AG10803 (cell line): Measurements from ENCODE around the gene PML.

Experiments
- DNase-seq: peaks from one replicate; pipeline ENCODE4 v3.0.0; 2010; ENCODE audit warnings: low read depth
- H3K4me3 ChIP-seq: 2 replicates; pipeline ENCODE4 v1.5.1; 2011; ENCODE audit warnings: mild to moderate bottlenecking, low read length, control low read depth
- TF ChIP-seq, protein P1 (sequence below): conservative IDR thresholded peaks from 2 replicates; pipeline ENCODE4 v1.5.1; 2011; ENCODE audit warnings: mild to moderate bottlenecking, low read length, control low read depth, inconsistent platforms

The PML gene

DNA sequence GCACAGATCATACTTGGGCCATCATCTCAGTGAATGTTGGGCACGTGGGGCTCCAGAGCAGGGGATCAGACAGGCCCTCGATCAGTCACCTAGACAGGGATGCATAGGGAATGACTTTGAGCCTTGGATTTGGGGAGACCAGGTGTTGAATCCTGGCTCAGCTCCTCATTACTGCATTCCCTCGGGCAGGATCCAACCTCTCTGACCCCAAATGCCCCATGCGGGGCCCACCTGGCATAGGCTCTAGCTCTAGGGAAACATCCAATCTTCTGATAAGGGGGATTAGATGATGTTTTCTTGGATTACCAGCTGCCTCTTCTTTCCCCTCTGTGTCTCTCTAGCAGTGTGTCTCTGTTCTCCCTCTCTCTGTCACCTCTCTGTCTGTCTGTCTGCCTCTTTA is 45.5 kb upstream of the PML start:
- H3K4me3 ChIP-seq, result no peak overlapping the region
- DNase-seq, result no peak
- TF ChIP-seq, protein P1, sequence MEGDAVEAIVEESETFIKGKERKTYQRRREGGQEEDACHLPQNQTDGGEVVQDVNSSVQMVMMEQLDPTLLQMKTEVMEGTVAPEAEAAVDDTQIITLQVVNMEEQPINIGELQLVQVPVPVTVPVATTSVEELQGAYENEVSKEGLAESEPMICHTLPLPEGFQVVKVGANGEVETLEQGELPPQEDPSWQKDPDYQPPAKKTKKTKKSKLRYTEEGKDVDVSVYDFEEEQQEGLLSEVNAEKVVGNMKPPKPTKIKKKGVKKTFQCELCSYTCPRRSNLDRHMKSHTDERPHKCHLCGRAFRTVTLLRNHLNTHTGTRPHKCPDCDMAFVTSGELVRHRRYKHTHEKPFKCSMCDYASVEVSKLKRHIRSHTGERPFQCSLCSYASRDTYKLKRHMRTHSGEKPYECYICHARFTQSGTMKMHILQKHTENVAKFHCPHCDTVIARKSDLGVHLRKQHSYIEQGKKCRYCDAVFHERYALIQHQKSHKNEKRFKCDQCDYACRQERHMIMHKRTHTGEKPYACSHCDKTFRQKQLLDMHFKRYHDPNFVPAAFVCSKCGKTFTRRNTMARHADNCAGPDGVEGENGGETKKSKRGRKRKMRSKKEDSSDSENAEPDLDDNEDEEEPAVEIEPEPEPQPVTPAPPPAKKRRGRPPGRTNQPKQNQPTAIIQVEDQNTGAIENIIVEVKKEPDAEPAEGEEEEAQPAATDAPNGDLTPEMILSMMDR, result no peak

DNA sequence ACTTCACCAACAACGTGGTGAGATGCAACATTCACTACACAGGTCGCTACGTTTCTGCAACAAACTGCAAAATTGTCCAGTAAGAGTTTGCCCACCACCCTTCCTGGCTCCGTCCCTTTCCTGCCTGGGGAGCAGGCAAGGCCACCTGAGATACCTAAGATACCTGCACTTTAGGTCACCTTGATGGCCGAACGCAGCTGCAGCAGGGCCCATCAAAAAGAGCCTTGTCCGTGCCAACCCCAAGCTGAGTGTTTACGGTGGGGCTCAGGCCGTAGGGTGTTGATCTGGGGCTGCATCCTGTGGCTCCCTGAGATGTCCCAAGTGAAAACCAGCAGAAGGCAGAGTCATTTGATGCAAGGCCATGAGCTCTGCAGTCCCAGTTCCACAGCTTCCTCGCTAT is 45.0 kb upstream of the PML start:
- TF ChIP-seq, protein P1, result no peak

DNA sequence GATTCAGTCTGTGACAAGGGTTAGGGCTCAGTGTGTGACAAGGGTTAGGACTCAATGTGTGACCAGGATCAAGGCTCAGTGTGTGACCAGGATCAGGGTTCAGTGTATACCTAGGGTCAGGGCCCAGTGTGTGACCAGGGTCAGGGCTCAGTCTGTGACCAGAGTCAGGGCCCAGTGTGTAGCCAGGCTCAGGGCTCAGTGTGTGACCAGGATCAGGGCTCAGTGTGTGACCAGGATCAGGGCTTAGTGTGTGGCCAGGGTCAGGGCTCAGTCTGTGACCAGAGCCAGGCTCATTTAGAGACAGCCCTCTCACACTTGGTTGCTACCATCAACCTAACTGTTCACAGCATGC is 44.1 kb upstream of the PML start:
- TF ChIP-seq, protein P1, result no peak
- no peak overlapping the region for H3K4me3 ChIP-seq

More for the DNA sequence above, 45.0 kb upstream of the PML start:
- DNase-seq, result no peak
- H3K4me3 ChIP-seq, result no peak overlapping the region

DNA sequence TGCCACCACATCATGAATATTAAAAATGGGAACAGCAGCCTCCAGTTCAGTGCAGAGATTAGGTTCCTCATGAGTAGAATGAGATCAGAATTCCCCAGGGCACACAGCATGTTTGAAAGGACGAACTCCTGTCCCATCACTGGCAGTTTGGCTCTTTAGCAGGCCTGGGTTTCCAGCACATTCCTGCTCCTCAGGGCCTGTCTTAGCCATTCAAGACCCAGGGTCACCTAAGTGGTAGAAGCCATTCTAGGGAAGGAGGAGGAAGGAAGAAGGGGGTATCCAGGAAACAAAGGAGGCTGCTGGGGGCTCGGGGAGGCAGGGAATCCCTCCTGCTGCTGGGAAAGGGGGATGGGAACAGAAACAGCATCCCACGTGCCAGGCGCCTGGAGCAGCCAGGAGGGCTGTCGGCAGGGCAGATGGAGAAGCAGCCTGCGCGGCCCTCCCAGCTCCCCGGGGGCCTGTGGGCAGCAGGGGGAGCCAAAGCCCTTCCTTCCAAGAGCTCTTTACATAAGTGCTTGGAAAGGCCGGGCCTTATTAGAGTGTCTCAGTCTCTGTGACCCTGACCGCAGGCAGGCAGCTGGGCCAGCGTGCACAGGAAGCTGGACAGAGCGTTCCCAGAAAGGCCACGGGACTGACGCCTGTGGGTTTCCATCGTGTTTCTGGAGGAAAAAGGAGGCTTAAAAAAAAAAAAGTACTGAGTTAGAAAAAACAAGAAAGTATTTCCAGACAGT is 43.5 kb upstream of the PML start:
- TF ChIP-seq, protein P1, result peak; percentile 67
- H3K4me3 ChIP-seq, result no peak overlapping the region
- DNase-seq, result peak; percentile 99

More for the DNA sequence above, 44.1 kb upstream of the PML start:
- no peak for DNase-seq

DNA sequence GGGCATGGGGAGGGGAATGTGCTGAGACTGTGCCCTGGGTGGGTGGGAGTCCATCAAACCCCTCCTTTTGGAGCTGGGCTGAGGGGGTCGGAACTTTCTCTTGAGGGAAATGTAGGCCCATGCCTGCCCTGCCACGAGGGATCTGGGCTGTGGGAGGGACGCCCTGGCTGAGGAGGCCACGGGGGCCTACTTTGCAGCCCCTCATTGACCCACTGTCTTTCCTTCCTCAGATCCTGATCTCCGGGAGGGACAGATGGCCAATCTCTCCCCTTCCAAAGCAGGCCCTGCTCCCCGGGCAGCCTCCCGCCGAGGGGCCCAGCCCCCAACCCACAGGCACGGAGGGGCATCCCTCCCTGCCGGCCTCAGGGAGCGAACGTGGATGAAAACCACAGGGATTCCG is 42.9 kb upstream of the PML start:
- no peak overlapping the region for H3K4me3 ChIP-seq
- no peak for DNase-seq
- TF ChIP-seq, protein P1, result no peak

DNA sequence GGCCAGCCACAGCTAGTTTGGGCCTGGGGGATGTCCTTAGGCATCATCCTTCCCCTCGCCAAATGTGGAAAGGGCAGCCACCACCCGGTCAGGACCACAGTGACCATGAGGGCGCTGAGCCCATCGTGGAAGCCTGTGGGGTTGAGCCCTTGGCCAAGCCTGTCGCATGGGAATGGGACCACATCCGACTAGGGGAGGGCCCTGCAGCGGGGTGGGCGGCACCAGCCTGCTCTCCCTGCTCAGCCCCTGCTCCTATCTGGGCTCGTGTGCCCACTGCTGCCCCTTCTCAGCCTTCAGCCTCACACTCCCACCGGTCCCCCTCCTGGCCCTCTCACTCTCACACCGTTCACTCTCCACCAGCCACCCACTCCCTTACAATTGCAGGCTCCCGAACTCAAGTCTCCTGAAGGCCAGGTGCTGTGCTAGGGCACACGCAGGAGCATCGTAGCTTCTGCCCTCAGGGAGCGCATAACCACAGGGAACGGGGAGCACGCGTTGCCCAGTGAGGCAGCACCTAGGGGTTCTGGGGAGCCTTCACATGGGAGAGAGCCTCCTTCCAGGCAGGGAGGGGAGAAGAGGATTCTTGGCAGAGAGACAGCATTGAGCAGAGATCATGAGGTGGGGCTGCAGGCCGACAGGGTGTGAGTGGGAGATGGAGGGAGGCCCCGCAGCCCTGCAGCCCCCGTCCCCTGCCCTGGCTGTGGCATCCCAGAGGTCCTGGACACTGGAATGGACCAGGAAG is 42.2 kb upstream of the PML start:
- TF ChIP-seq, protein P1, result no peak
- H3K4me3 ChIP-seq, result no peak overlapping the region
- no peak for DNase-seq
